GM12878 (cell line): ENCODE measurements around the gene HBB. TPM values are rescaled to one million over a fixed set of nuclear protein-coding genes. Genes with fewer than 3 reads are reported as not detected.

ENCODE experiments used
- ATAC-seq: fragments of 200-7000 bp; cut with Tn5 transposase; 3 replicates; pipeline ENCODE4 v1.9.1; 2020; ENCODE audit warnings: mild to moderate bottlenecking, moderate library complexity
- BruUV-seq: library from RNA; stranded (reverse); fragments of 400-500 nt; replicated peaks from 2 replicates; lab custom pipeline; 2021; lab: Mats Ljungman, UMichigan
- CTCF ChIA-PET: fragments of 300-600 bp; sonication (Branson Sonifier 250); formaldehyde crosslinking; extraction: SDS; loops from one replicate; lab custom pipeline; 2021; ENCODE audit warnings: inconsistent platforms; lab: Yijun Ruan, JAX
- POLR2A ChIA-PET: fragments of 350-600 bp; formaldehyde crosslinking; extraction: SDS; loops from one replicate; lab custom pipeline; 2021; ENCODE audit warnings: inconsistent platforms; lab: Charles Lee
- RAD21 ChIA-PET: fragments of 300-600 bp; sonication (Branson Sonifier 250); formaldehyde crosslinking; loops from one replicate; lab custom pipeline; 2023; ENCODE audit warnings: antibody characterized with exemption; ENCODE audit not compliant: unreplicated experiment; lab: Charles Lee
- SMC1A ChIA-PET: fragments of 300-600 bp; sonication (Branson Sonifier 250); formaldehyde crosslinking; loops from one replicate; lab custom pipeline; 2023; ENCODE audit not compliant: unreplicated experiment, uncharacterized antibody; lab: Charles Lee
- DNase-seq: peaks from one replicate; pipeline ENCODE4 v3.0.0-alpha.2; 2011; ENCODE audit warnings: low read depth, low spot score
- FAIRE-seq: peaks from 3 replicates; lab custom pipeline; 2011; peaks lifted over from hg19 to GRCh38; lab: Jason Lieb, UNC
- H2AFZ ChIP-seq: 2 replicates; pipeline ENCODE4 v1.6.0; 2011; ENCODE audit warnings: low read depth, low read length, control low read depth; ENCODE audit not compliant: control insufficient read depth
- H3K27ac ChIP-seq: 2 replicates; pipeline ENCODE4 v1.5.1; 2011; ENCODE audit warnings: control low read depth; ENCODE audit not compliant: control insufficient read depth, insufficient read depth
- H3K27me3 ChIP-seq, 2 experiments: replicated peaks in 1 of 2; 2 replicates each; pipeline versions ENCODE4 v1.6.0 to v1.6.1; 2011; ENCODE audit warnings: low read length in 1 of 2; ENCODE audit not compliant: control insufficient read depth in 2 of 2, insufficient read depth in 2 of 2
- H3K36me3 ChIP-seq, 2 experiments: 2 replicates each; pipeline ENCODE4 v1.5.1; 2011; ENCODE audit warnings: low read length in 1 of 2; ENCODE audit not compliant: control insufficient read depth in 2 of 2, insufficient read depth in 2 of 2
- H3K4me1 ChIP-seq: 2 replicates; pipeline ENCODE4 v1.6.1; 2011; ENCODE audit warnings: mild to moderate bottlenecking, low read length, moderate library complexity, mixed read lengths; ENCODE audit not compliant: control insufficient read depth, insufficient read depth
- H3K4me2 ChIP-seq: 2 replicates; pipeline ENCODE4 v1.6.0; 2011; ENCODE audit warnings: control low read depth; ENCODE audit not compliant: control insufficient read depth, insufficient read depth
- H3K4me3 ChIP-seq: fragments of 200-600 bp; sonication (generic); 2 replicates; pipeline ENCODE4 v1.5.1; 2016
- H3K79me2 ChIP-seq: 2 replicates; pipeline ENCODE4 v1.6.0; 2011; ENCODE audit warnings: low read length; ENCODE audit not compliant: control insufficient read depth, insufficient read depth
- H3K9ac ChIP-seq: 2 replicates; pipeline ENCODE4 v1.8.0; 2011; ENCODE audit warnings: low read length, control low read depth, mixed read lengths; ENCODE audit not compliant: control insufficient read depth, insufficient read depth
- H3K9me3 ChIP-seq: replicated peaks from 3 replicates; pipeline ENCODE4 v1.5.1; 2011; ENCODE audit warnings: mild to moderate bottlenecking, low read length; ENCODE audit not compliant: control insufficient read depth, insufficient read depth
- H4K20me1 ChIP-seq: 2 replicates; pipeline ENCODE4 v1.6.0; 2011; ENCODE audit not compliant: control insufficient read depth, insufficient read depth
- BCL11A ChIP-seq: IDR thresholded peaks from 2 replicates; pipeline ENCODE4 v1.6.1; 2011; ENCODE audit warnings: low read depth, low read length
- ETV6 ChIP-seq, 2 experiments: fragments of 450-650 bp in 1 of 2; IDR thresholded peaks in 1 of 2; conservative IDR thresholded peaks in 1 of 2; 2 replicates each; pipeline ENCODE4 v1.6.1; 2014; ENCODE audit warnings: antibody characterized with exemption in 1 of 2, borderline replicate concordance in 1 of 2, low read depth in 1 of 2, mild to moderate bottlenecking in 1 of 2, moderate library complexity in 1 of 2
- HCFC1 ChIP-seq: fragments of 150-350 bp; IDR thresholded peaks from 2 replicates; pipeline ENCODE4 v1.6.1; 2014; ENCODE audit warnings: low read length
- IRF3 ChIP-seq: fragments of 450-650 bp; IDR thresholded peaks from 2 replicates; pipeline ENCODE4 v1.6.1; 2014; ENCODE audit warnings: mild to moderate bottlenecking
- SP1 ChIP-seq: IDR thresholded peaks from one replicate; pipeline ENCODE4 v1.6.1; 2011; ENCODE audit warnings: low read depth, low read length
- SUPT20H ChIP-seq: IDR thresholded peaks from 2 replicates; pipeline ENCODE4 v1.6.1; 2011; ENCODE audit warnings: low read depth, mild to moderate bottlenecking, low read length, moderate library complexity, borderline replicate concordance; ENCODE audit not compliant: control insufficient read depth
- TCF7 ChIP-seq: IDR thresholded peaks from 2 replicates; pipeline ENCODE4 v1.6.1; 2014; ENCODE audit warnings: antibody characterized with exemption, borderline replicate concordance
- WGBS: methylation state at CpG from one replicate; pipeline ENCODE4 v1.1.6; 2016; ENCODE audit warnings: low lambda C conversion rate; ENCODE audit not compliant: insufficient replicate concordance, insufficient coverage; ENCODE audit errors: missing lambda C conversion rate; 5-methylcytosine and 5-hydroxymethylcytosine counted together
- in situ Hi-C: fragments of 300-500 bp; cut with MboI; formaldehyde crosslinking; loops from 9 replicates; pipeline ENCODE4 v1.14.3; 2018; ENCODE audit warnings: mixed read lengths
- intact Hi-C: fragments of 100-400 bp; cut with micrococcal nuclease; formaldehyde crosslinking; loops from one replicate; pipeline ENCODE4 v1.14.2; 2022; ENCODE audit not compliant: unreplicated experiment
- polyA plus RNA-seq, 11 experiments: library from polyadenylated mRNA; depleted of rRNA in 4 of 11; unstranded in 6 of 11; stranded (reverse) in 5 of 11; fragments of >200 nt; fragmentation: Nextera tagmentation in 4 of 11; fragmentation: Illumina TruSeq in 1 of 11; extraction: Ambion mirVana in 4 of 11; extraction: Trizol in 1 of 11; gene quantifications; 1 replicate in 1 of 11; 2 replicates in 10 of 11; pipeline versions ENCODE4 v1.2.1 to v1.2.3, GENCODE V29; 2011 to 2016; ENCODE audit warnings: inconsistent platforms in 2 of 11, missing spikeins in 2 of 11, low read depth in 1 of 11
- total RNA-seq, 4 experiments: library from RNA; depleted of rRNA in 3 of 4; stranded (reverse); fragments of >200 nt in 3 of 4; fragmentation: Illumina TruSeq in 1 of 4; extraction: Trizol in 1 of 4; gene quantifications; 2 replicates each; pipeline versions ENCODE4 v1.2.1 to v1.2.3, GENCODE V29; 2013 to 2021

Gene HBB
- total and polyA plus RNA-seq, 10 of the 15 experiments (the other 5 are each of a cell fraction or from before 2014, with no cell fraction given): 0.36 TPM; not detected in 9

- H3K9me3 ChIP-seq: no peaks in the 10 kb centered on the region
- ChIA-PET CTCF (interaction anchor here (1.7 to 2.2 kb wide), 2 partner anchors 40 to 171 kb away, joined by 4 to 9 read pairs; no protein-coding TSS in a partner anchor), POLR2A (no interaction called here), RAD21 (interaction anchor here (1.2 kb wide), 1 partner anchor 180 kb away, joined by 3 read pairs; no protein-coding TSS in a partner anchor), SMC1A (no interaction called here)
- H3K79me2 ChIP-seq: no peaks in the 10 kb centered on the region
- intact Hi-C loops (loop anchor here (5.0 kb wide), 1 partner anchor 78 kb away; no protein-coding TSS in a partner anchor), in situ Hi-C loops (loop anchor here (5.0 kb wide), 1 partner anchor 172 kb away; no protein-coding TSS in a partner anchor)
- FAIRE-seq (no peak), ATAC-seq (no peak), DNase-seq (no peak)
- WGBS: 0% methylated on average over 1 of the region's 1 CpG
- no peaks in the 10 kb centered on the region for H3K36me3 ChIP-seq
- H3K4me1 ChIP-seq: no peaks in the 10 kb centered on the region
- H4K20me1 ChIP-seq: no peaks in the 10 kb centered on the region
- no peak within 1 kb of the TSS for H3K9ac ChIP-seq
- no peak within 1 kb of the TSS for H2AFZ ChIP-seq
- no TSS peak for BruUV-seq
- no peak within 1 kb of the TSS for H3K27ac ChIP-seq
- no peak within 1 kb of the TSS for H3K4me2 ChIP-seq
- TF ChIP-seq ETV6 (conservative IDR thresholded peaks at IDR 0.05 in 1 of 2, IDR thresholded peaks at IDR 0.05 in 1 of 2; ENCODE audit: borderline replicate concordance in 1 of 2, low read depth in 1 of 2) (no peak), SP1 (no peak), BCL11A (no peak), TCF7 (no peak), IRF3 (no peak), SUPT20H (no peak), HCFC1 (no peak)
- no peaks in the 10 kb centered on the region for H3K27me3 ChIP-seq
- H3K4me3 ChIP-seq: no peak within 1 kb of the TSS
These were observed 26.3 kb downstream of the HBB start, which contains the start of gene OR51V1 for GRCh38 chr11:5200582-5200981. Gene OR51V1 (minus strand): TSS chr11:5200682. CDS start chr11:5200682, 0 bp downstream.
